ENCODE measurements around the gene TAF1B.
"Not testable (repeated sequence)": the region's sequence is repeated elsewhere in the genome, so short reads cannot be mapped to it uniquely, and the experiment has no call there.

Gene TAF1B

GRCh38 chr2:9858730-9859068 is 15.4 kb downstream of the TAF1B start:
- Histone ChIP-seq H3K4me2 (ENCODE audit: low read depth, low read length, poor library complexity, severe bottlenecking) (no peak overlapping the region), H3K4me3 (ENCODE audit: insufficient read depth, low read length, poor library complexity, severe bottlenecking) (no peak overlapping the region), H3K27ac (ENCODE audit: low read depth, low read length) (no peak overlapping the region), H3K36me3 (ENCODE audit: low read length) (peaks cover 63% of the 10 kb centered on the region), H3K9ac (ENCODE audit: low read length) (no peak overlapping the region), H3K27me3 (ENCODE audit: low read length) (no peaks in the 10 kb centered on the region), H3K79me2 (ENCODE audit: insufficient read depth, low read length) (no peaks in the 10 kb centered on the region), H3F3A (ENCODE audit: insufficient read depth) (no peaks in the 10 kb centered on the region), H3K9me3 (ENCODE audit: insufficient read depth, low read length) (peaks cover 22% of the 10 kb centered on the region; the same call in 1 of the 2 replicates), H4K20me1 (ENCODE audit: low read depth, low read length) (no peaks in the 10 kb centered on the region), H2AFZ (ENCODE audit: low read depth, low read length, severe bottlenecking) (no peak overlapping the region), H3K9me2 (replicated peaks; ENCODE audit: insufficient read depth, low read length) (no peaks in the 10 kb centered on the region)
- TF ChIP-seq EZH2phosphoT487 (conservative IDR thresholded peaks at IDR 0.05; ENCODE audit: low read length) (no peak), CTCF (IDR thresholded peaks at IDR 0.05; ENCODE audit: insufficient read depth, low read length, poor library complexity, severe bottlenecking) (no peak)

GRCh38 chr2:9860922-9861580 is 17.8 kb downstream of the TAF1B start:
- Histone ChIP-seq H3K36me3 (ENCODE audit: low read length) (peaks cover 40% of the 10 kb centered on the region), H3K9me3 (ENCODE audit: insufficient read depth, low read length) (peaks cover 22% of the 10 kb centered on the region; the same call in 1 of the 2 replicates)
- not testable (repeated sequence) for H3K79me2 ChIP-seq (ENCODE audit: insufficient read depth, low read length); H4K20me1 ChIP-seq (ENCODE audit: low read depth, low read length); H2AFZ ChIP-seq (ENCODE audit: low read depth, low read length, severe bottlenecking); H3F3A ChIP-seq (ENCODE audit: insufficient read depth); H3K9ac ChIP-seq (ENCODE audit: low read length); H3K4me3 ChIP-seq (ENCODE audit: insufficient read depth, low read length, poor library complexity, severe bottlenecking); H3K9me2 ChIP-seq (replicated peaks; ENCODE audit: insufficient read depth, low read length); H3K4me2 ChIP-seq (ENCODE audit: low read depth, low read length, poor library complexity, severe bottlenecking); H3K27ac ChIP-seq (ENCODE audit: low read depth, low read length); H3K27me3 ChIP-seq (ENCODE audit: low read length)

GRCh38 chr2:9867881-9868280 is 24.6 kb downstream of the TAF1B start:
- H3F3A ChIP-seq (ENCODE audit: insufficient read depth) = no peaks in the 10 kb centered on the region
- no peak overlapping the region for H3K27ac ChIP-seq (ENCODE audit: low read depth, low read length)
- no peak overlapping the region for H2AFZ ChIP-seq (ENCODE audit: low read depth, low read length, severe bottlenecking)
- TF ChIP-seq CTCF (IDR thresholded peaks at IDR 0.05; ENCODE audit: insufficient read depth, low read length, poor library complexity, severe bottlenecking) (no peak), EZH2phosphoT487 (conservative IDR thresholded peaks at IDR 0.05; ENCODE audit: low read length) (no peak)
- no peak overlapping the region for H3K4me2 ChIP-seq (ENCODE audit: low read depth, low read length, poor library complexity, severe bottlenecking)
- no peaks in the 10 kb centered on the region for H3K27me3 ChIP-seq (ENCODE audit: low read length)
- no peaks in the 10 kb centered on the region for H3K9me2 ChIP-seq (replicated peaks; ENCODE audit: insufficient read depth, low read length)
- H4K20me1 ChIP-seq (ENCODE audit: low read depth, low read length) = no peaks in the 10 kb centered on the region
- no peaks in the 10 kb centered on the region for H3K79me2 ChIP-seq (ENCODE audit: insufficient read depth, low read length)
- no peak overlapping the region for H3K4me3 ChIP-seq (ENCODE audit: insufficient read depth, low read length, poor library complexity, severe bottlenecking)
- no peak overlapping the region for H3K9ac ChIP-seq (ENCODE audit: low read length)
- H3K36me3 ChIP-seq (ENCODE audit: low read length) = peaks cover 8% of the 10 kb centered on the region; the same call in 1 of the 2 replicates
- no peaks in the 10 kb centered on the region for H3K9me3 ChIP-seq (ENCODE audit: insufficient read depth, low read length)

GRCh38 chr2:9873337-9873736 is 30.1 kb downstream of the TAF1B start:
- H3K36me3 ChIP-seq (ENCODE audit: low read length) = peaks cover 19% of the 10 kb centered on the region

More at GRCh38 chr2:9873337-9873736, 30.1 kb downstream of the TAF1B start:
- Histone ChIP-seq H3K9ac (ENCODE audit: low read length) (no peak overlapping the region), H3K79me2 (ENCODE audit: insufficient read depth, low read length) (no peaks in the 10 kb centered on the region), H3K4me3 (ENCODE audit: insufficient read depth, low read length, poor library complexity, severe bottlenecking) (no peak overlapping the region), H3K27ac (ENCODE audit: low read depth, low read length) (no peak overlapping the region), H3K4me2 (ENCODE audit: low read depth, low read length, poor library complexity, severe bottlenecking) (no peak overlapping the region), H3K9me3 (ENCODE audit: insufficient read depth, low read length) (no peaks in the 10 kb centered on the region), H3K27me3 (ENCODE audit: low read length) (no peaks in the 10 kb centered on the region), H2AFZ (ENCODE audit: low read depth, low read length, severe bottlenecking) (no peak overlapping the region), H4K20me1 (ENCODE audit: low read depth, low read length) (no peaks in the 10 kb centered on the region), H3F3A (ENCODE audit: insufficient read depth) (no peaks in the 10 kb centered on the region), H3K9me2 (replicated peaks; ENCODE audit: insufficient read depth, low read length) (no peaks in the 10 kb centered on the region)
- TF ChIP-seq CTCF (IDR thresholded peaks at IDR 0.05; ENCODE audit: insufficient read depth, low read length, poor library complexity, severe bottlenecking) = no peak
- TF ChIP-seq EZH2phosphoT487 (conservative IDR thresholded peaks at IDR 0.05; ENCODE audit: low read length) = no peak

All from SU-DHL-6 (cell line).